Measurements from ENCODE around the gene MFSD6L.

Gene MFSD6L

DNA sequence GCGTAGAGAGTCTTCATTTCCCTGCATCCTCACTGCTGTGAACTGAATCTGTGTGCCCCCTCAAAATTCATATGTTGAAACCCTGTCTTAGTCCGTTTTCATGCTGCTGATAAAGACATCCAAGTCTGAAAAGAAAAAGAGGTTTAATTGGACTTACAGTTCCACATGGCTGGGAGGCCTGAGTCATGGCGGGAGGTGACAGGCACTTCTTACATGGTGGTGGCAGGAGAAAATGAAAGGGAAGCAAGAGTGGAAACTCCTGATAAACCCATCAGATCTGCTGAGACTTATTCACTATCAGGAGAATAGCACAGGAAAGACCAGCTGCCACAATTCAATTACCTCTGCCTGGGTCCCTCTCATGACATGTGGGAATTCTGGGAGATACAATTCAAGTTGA lies 51.4 kb downstream of the MFSD6L start:
- Histone ChIP-seq H3K4me2 (no peak overlapping the region), H3K27me3 (peaks cover 0 to 5% (median 0%) of the 10 kb centered on the region in 11 experiments; a peak in 2 of 22 replicates), H3K4me1 (peaks cover 0 to 19% (median 4%) of the 10 kb centered on the region in 10 experiments; a peak in 8 of 20 replicates), H3K36me3 (no peaks in the 10 kb centered on the region), H3K9ac (no peak overlapping the region), H3K27ac (no peak overlapping the region), H3K9me3 (replicated peaks in 1 of 11) (peaks cover 0 to 10% (median 8%) of the 10 kb centered on the region in 11 experiments; a peak in 13 of 22 replicates), H4K20me1 (no peaks in the 10 kb centered on the region), H3K4me3 (no peak overlapping the region)
- TF ChIP-seq Cebpa-rat (IDR thresholded peaks at IDR 0.05) = no peak
